Fibroblast of skin of back (primary cell): Measurements from ENCODE around the gene CCR8.
"Not testable (repeated sequence)": the region's sequence is repeated elsewhere in the genome, so short reads cannot be mapped to it uniquely, and the experiment has no call there.

Experiments
- DNase-seq: peaks from one replicate; pipeline ENCODE4 v3.0.0-alpha.2; 2013

CCR8 gene

DNA sequence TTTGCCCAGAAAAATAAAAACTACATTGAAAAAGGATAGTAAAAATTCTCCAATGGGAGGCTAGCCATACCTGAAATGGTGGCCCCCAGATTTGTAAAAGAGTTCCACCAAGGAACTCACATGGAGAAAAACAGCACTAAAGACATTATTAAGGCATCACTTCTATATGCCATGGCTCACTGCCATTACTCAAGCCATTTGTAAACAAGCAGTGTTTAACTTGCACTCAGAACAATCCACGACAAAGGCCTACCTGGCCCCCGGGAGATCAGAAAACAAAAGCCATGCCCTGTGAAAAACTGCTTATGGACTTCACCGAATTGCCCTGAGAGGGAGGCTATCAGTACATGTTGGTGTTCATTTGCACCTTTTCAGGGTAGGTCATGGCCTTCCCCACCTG lies 19.6 kb downstream of the CCR8 start:
- DNase-seq, result no peak

DNA sequence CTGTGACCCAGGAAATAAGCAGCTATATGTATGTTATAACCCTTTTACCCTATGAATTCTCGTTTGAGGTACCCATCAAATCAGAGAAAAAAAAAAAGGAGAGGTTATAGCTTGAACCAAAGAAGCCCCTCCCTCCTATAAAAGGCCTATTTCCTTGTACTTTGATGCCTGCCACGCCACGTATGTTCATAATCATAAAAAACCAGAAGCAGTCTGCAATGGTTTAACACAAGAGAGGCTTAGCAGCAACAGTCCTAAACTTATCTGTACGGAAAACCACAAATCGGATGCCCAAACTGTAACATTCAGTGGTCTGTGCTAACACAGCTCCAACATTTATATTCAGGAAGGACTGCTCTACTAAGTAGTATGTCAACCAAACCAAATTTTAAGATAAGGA lies 21.2 kb downstream of the CCR8 start:
- no peak for DNase-seq

DNA sequence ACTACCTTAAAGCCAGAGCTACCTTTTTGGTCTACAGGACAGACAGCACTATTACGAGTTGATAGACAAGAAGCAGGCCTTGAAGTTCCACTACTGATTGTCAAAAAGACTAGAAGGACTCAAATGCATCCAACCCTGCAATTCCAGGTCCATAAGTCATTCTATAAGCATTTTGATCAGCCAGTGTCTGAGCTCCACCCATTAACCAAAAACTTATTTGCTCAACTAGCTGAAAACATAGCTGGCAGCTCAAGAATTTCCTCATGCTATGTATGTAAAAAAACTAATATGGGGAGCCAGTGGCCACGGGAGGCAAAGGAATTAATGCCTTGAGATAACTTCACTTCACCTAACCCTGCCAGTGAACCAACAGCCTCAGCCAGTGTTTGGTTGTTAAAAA lies 21.6 kb downstream of the CCR8 start:
- not testable (repeated sequence) for DNase-seq

DNA sequence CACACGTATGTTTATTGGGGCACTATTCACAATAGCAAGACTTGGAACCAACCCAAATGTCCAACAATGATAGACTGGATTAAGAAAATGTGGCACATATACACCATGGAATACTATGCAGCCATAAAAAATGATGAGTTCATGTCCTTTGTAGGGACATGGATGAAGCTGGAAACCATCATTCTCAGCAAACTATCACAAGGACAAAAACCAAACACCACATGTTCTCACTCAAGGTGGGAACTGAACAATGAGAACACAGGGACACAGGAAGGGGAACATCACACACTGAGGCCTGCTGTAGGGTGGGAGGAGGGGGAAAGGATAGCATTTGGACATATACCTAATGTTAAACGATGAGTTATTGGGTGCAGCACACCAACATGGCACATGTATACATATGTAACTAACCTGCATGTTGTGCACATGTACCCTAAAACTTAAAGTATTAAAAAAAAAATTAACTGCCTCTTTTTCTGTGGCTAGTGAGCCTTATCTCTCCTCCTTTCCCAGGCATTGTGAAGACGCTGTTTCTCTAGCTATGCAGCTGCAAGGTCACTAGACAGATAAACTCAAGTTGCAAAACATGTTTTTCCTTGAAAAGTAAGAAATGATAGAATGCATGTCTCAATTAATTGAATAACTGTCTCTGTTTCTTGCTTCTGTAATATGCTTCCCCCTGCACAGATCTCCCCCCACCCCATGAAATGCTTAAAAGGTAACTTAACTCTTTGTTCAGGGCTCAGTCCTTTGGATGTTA lies 23.8 kb downstream of the CCR8 start:
- DNase-seq, result not testable (repeated sequence)

DNA sequence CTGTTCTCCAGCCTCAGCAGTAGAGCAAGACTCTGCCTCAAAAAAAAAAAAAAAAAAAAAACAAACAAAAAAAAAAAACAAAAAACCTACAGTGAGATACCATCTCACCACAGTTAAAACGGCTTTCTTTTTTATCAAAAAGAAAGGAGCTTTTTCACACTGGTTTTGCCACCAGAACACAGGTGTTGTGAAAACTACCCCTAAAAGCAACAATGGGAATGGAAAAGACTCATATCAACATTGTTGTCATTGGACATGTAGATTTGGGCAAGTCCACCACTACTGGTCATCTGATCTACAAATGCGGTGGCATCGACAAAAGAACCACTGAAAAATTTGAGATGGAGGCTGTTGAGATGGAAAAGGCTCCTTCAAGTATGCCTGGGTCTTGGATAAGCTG lies 28.8 kb downstream of the CCR8 start:
- no peak for DNase-seq

DNA sequence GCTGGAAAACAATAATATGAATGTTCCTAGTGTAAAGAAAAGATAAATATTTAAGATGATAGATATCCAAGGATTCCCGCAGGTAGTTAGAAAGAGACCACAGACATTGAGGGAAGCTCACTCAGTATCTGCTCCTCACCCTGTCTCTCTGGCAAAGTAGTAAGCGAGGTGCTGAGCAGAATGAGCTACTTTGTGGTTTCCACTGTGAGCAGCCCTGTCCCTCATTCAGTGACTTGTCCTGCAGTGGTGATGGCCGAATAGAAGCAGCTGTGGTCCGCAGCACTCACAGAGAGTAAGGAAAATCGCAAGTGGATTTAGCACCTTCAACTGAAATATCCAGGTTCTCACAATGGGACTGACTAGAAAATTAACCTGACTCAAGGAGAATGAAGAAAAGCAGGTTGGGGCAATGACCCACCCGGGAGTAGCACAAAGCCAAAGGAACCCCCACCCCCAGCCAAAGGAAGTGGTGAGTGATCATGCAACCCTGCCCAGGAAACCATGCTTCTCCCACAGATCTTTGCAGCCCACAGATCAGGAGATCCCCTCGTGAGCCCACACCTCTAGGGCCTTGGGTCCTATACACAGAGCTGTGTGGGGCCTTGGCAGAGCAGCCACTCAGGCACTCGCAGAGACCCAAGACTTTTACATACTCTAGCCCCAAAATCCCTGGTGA lies 31.9 kb downstream of the CCR8 start:
- DNase-seq, result no peak

DNA sequence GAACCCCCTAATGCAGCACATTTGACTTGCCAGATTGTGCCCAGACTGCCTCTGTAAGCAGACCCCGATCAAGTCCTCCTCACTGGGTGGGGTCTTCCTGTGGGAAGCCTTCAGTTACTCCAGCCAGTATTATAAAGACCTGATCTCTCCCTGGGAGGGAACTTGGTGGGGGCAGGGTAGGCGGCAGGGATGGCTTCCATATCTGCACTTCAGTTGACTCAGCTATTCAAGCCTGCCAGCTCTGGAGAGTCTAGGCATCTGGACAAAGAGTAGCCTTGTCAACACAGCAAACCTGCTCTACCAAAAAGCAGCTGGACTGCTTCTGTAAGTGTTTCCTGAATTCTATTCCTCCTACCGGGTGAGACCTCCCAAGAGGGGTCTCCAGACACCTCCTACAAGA lies 32.7 kb downstream of the CCR8 start:
- no peak for DNase-seq

DNA sequence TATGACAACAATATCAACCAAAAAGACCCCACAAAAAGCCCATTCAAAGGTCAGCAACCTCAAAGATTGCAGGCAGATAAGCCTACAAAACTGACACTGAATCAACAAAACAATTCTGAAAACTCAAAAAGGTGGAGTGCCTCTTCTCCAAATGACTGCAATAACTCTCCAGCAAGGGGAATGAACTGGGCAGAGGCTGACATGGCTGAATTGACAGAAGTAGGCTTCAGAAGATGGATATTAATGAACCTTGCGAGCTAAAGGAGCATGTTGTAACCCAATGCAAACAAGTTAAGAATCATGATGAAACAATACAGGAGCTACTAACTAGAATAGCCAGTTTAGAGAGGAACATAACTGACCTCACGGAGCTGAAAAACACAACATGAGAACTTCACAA lies 33.3 kb downstream of the CCR8 start:
- DNase-seq, result no peak

DNA sequence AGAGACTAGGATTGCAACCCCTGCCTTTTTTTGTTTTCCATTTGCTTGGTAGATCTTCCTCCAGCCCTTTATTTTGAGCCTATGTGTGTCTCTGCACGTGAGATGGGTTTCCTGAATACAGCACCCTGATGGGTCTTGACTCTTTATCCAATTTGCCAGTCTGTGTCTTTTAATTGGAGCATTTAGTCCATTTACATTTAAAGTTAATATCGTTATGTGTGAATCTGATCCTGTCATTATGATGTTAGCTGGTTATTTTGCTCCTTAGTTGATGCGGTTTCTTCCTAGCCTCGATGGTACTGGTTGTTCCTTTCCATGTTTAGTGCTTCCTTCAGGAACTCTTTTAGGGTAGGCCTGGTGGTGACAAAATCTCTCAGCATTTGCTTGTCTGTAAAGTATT lies 40.9 kb downstream of the CCR8 start:
- not testable (repeated sequence) for DNase-seq

DNA sequence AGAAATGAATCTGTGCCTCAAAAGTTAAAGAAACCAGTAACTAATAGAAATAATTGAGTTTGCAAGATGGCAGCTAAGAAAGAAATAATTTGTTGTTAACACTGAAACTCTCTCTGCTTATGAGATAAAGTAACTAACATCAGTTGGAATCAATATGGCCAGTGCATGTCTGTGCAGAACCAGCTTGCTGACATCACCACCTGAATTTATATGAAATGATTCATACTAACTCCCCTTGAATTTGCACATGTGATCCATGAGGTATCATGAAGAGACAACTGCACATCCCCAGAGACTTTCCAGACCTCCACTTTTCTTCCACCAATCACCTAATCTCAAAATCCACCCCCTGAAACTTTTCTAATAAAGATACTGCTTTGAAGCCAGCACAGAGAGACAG lies 43.3 kb downstream of the CCR8 start:
- no peak for DNase-seq

DNA sequence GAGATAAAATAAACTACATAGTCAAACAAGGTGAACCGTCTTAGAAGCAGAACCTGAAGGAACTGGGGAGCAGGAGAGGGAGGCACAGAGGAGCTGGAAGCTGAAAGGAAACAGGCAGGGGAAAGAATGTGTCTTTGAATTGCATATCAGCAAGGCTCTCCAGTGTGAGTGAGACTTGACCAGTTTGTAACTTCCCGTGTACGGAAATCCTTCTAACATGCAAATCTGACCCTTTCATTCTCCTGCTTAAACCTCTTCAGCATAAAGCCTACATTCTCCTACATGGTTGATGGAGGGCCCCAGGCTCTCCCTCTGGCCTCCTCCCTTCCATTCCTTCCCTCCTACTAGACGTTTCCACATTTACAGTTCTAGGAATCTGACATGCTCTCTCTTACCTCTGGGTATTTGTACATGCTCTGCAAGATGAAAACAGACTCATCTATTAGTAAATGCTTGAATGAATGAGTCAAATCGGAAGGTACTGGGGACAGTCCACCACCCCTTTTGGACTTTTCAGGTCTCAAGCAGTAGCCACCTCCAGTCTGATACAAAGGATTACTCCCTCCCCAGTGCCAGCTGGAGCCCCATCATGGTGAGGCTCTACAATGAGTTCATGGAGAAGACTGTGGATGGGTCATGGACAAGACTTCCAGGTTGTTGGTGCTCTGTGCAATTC lies 47.6 kb downstream of the CCR8 start:
- no peak for DNase-seq

DNA sequence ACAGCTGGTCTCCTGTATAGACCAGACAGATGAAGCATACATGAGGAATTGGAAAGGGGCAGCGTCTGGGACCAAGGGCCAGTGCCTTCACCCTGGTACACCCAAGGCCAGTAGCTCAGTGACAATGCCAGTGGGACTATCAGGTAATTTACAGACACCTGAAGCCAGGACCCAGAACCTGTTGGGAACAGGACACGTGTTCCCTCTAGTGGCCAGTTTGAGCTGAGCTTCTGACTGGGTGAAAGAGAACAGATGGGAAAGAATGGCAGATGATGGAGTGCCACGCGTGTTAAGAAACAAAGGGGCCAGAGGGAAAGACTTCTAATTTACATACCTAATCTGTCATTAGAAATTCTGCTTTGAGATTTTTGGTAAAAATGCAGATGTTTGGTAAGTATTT lies 48.6 kb downstream of the CCR8 start:
- DNase-seq, result peak; percentile 8

DNA sequence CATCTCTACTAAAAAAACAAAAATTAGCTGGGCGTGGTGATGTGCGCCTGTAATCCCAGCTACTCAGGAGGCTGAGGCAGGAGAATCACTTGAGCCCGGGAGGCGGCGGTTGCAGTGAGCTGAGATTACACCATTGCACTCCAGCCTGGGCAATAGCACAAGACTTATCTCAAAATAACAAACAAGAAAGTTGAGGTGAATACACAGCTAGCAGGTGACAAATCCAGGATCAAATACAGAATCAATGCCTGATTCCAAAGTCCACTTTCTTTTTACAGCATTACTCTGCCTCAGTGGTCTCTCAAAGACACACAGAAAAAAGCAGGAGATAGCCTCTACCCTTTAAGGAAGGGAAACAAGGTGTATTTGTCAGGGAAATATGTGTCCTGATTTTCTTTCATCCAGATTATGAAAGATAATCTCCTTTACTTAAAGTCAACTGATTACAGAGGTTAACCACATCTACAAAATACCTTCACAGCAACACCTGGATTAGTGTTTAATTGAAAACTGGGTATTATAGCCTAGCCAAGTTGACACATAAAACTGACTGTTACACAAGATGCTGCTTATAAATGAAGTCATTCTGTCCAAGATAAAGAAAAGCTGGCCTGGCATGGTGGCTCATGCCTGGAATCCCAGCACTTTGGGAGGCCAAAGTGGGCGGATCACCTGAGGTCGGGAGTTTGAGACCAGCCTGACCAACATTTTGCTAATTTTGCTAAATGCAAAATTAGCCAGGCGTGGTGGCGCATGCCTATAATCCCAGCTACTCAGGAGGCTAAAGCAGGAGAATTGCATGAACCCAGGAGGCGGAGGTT lies 49.7 kb downstream of the CCR8 start:
- no peak for DNase-seq

DNA sequence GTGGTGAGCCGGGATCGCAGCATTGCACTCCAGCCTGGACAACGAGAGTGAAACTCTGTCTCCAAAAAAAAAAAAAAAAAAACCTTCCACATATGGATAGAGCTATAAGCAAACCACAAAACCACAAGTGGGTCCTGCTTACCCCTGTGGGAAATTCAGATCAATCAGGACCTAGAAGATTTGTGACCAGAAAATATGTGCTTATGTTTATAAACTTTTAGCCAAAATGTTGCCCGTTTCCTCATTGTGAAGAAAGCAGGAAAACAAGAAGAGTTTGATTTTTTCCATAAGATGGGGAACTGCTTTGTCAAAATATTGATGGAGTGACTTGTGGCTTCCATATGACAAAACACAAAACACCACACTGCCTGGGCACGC lies 50.3 kb downstream of the CCR8 start:
- DNase-seq, result no peak

DNA sequence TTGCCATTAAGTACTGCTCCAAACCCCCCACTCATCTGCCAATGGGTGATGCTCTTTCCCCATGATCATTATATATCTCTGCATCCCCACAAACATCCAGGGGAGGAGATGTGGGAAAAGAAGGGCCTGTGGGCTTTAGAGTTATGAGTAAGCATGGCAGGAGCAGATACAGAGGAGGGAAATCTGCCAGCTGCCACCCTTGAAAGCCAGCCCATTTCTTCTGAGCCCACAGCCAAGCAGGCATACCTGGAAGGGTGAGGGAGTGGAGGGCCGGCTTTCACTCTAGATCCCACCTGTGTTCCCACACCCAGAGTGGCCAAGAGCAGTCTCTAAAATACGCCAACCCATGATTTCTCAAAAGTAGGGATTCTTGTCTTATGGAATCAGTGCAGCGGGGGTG lies 51.9 kb downstream of the CCR8 start:
- no peak for DNase-seq
